SK-N-SH treated with all-trans-retinoic acid at 6 μM for 48 hours (cell line): Measurements from ENCODE around the gene OTOG.

Experiments used
- ATAC-seq: fragments of 200-7000 bp; cut with Tn5 transposase; 3 replicates; pipeline ENCODE4 v1.9.1; 2020; ENCODE audit warnings: mild to moderate bottlenecking, moderate library complexity
- ARNTL ChIP-seq: fragments of 450-650 bp; formaldehyde crosslinking; IDR thresholded peaks from 2 replicates; pipeline ENCODE4 v1.5.0; 2020; ENCODE audit warnings: low read depth, mild to moderate bottlenecking, moderate library complexity, borderline replicate concordance
- BACH2 ChIP-seq: fragments of 250-450 bp; sonication (Bioruptor Pico); IDR thresholded peaks from 2 replicates; pipeline ENCODE4 v1.9.0; 2021; ENCODE audit warnings: mild to moderate bottlenecking, borderline replicate concordance
- CSDC2 ChIP-seq: fragments of 250-450 bp; sonication (Bioruptor Pico); IDR thresholded peaks from 2 replicates; pipeline ENCODE4 v1.5.0; 2020; ENCODE audit warnings: mild to moderate bottlenecking, moderate library complexity
- CSRNP3 ChIP-seq: fragments of 250-450 bp; sonication (Bioruptor Pico); IDR thresholded peaks from 2 replicates; pipeline ENCODE4 v1.5.1; 2021; ENCODE audit warnings: mild to moderate bottlenecking, moderate library complexity
- ESRRG ChIP-seq: fragments of 250-450 bp; sonication (Bioruptor Pico); IDR thresholded peaks from 2 replicates; pipeline ENCODE4 v1.6.1; 2021; ENCODE audit warnings: mild to moderate bottlenecking
- GLIS3 ChIP-seq: fragments of 250-450 bp; sonication (Bioruptor Pico); IDR thresholded peaks from 2 replicates; pipeline ENCODE4 v1.5.0; 2020; ENCODE audit warnings: mild to moderate bottlenecking, moderate library complexity
- ISL1 ChIP-seq: fragments of 250-450 bp; sonication (Bioruptor Pico); IDR thresholded peaks from 2 replicates; pipeline ENCODE4 v2.1.2; 2022; ENCODE audit warnings: mild to moderate bottlenecking, moderate library complexity
- OSR1 ChIP-seq: fragments of 250-450 bp; sonication (Bioruptor Pico); IDR thresholded peaks from 2 replicates; pipeline ENCODE4 v1.8.0; 2022; ENCODE audit warnings: moderate library complexity, mild to moderate bottlenecking, inconsistent platforms
- PPARA ChIP-seq: fragments of 250-450 bp; sonication (Bioruptor Pico); IDR thresholded peaks from 2 replicates; pipeline ENCODE4 v1.5.0; 2020; ENCODE audit warnings: mild to moderate bottlenecking, borderline replicate concordance
- RARB ChIP-seq: fragments of 250-450 bp; sonication (Bioruptor Pico); IDR thresholded peaks from 2 replicates; pipeline ENCODE4 v1.8.0; 2021; ENCODE audit warnings: mild to moderate bottlenecking, moderate library complexity
- SNAI2 ChIP-seq: fragments of 250-450 bp; sonication (Bioruptor Pico); IDR thresholded peaks from 2 replicates; pipeline ENCODE4 v1.5.0; 2020; ENCODE audit warnings: mild to moderate bottlenecking, moderate library complexity
- TCF4 ChIP-seq: fragments of 250-450 bp; sonication (Bioruptor Pico); IDR thresholded peaks from 2 replicates; pipeline ENCODE4 v1.8.0; 2021; ENCODE audit warnings: mild to moderate bottlenecking, moderate library complexity, borderline replicate concordance
- ZC3H10 ChIP-seq: fragments of 250-450 bp; sonication (Bioruptor Pico); IDR thresholded peaks from 2 replicates; pipeline ENCODE4 v1.5.1; 2021; ENCODE audit warnings: mild to moderate bottlenecking, moderate library complexity
- ZFP30 ChIP-seq: fragments of 450-650 bp; formaldehyde crosslinking; IDR thresholded peaks from 2 replicates; pipeline ENCODE4 v1.5.0; 2022; ENCODE audit warnings: mild to moderate bottlenecking, moderate library complexity
- ZNF565 ChIP-seq: fragments of 450-650 bp; formaldehyde crosslinking; conservative IDR thresholded peaks from 2 replicates; pipeline ENCODE4 v1.5.0; 2020; ENCODE audit warnings: low read depth, mild to moderate bottlenecking, moderate library complexity
- ZNF8 ChIP-seq: fragments of 450-650 bp; formaldehyde crosslinking; IDR thresholded peaks from 2 replicates; pipeline ENCODE4 v1.5.0; 2020; ENCODE audit warnings: mild to moderate bottlenecking, moderate library complexity
- TF ChIP-seq, protein P1 (sequence below): fragments of 250-450 bp; sonication (Bioruptor Pico); IDR thresholded peaks from 2 replicates; pipeline ENCODE4 v1.8.0; 2020; ENCODE audit warnings: mild to moderate bottlenecking, moderate library complexity, borderline replicate concordance
- TF ChIP-seq, protein P2 (sequence below): fragments of 250-450 bp; sonication (Bioruptor Pico); IDR thresholded peaks from 2 replicates; pipeline ENCODE4 v1.5.1; 2020; ENCODE audit warnings: low read depth, mild to moderate bottlenecking, moderate library complexity
- TF ChIP-seq, protein P3 (sequence below): fragments of 250-450 bp; sonication (Bioruptor Pico); IDR thresholded peaks from 2 replicates; pipeline ENCODE4 v1.5.0; 2020; ENCODE audit warnings: mild to moderate bottlenecking, moderate library complexity
- TF ChIP-seq, protein P4 (sequence below): fragments of 250-450 bp; sonication (Bioruptor Pico); IDR thresholded peaks from 2 replicates; pipeline ENCODE4 v1.8.0; 2021; ENCODE audit warnings: low read depth, mild to moderate bottlenecking, moderate library complexity, borderline replicate concordance

Gene OTOG

DNA sequence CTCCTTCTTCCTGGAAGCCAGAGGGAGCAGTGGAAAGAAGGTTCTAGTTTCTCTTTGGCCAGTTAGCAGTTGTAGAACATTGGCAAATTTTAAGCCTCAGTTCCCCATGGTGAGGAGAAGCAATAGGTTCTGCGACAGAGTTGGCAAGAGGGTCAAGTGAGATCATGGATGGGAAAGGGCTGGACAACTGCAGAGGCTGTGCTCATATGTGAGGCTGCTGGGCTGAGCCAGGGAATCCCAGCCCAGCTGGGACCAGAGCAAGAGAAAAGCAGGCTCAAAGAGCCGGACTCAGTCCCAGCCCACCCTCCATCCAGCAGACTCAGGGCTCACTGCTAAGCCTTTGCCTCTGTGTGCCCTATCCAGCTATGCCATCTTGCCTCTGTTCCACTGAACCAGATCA lies 105.5 kb downstream of the OTOG start (continued):
- TF ChIP-seq CSDC2 (CRISPR knock-in tag) (no peak), ZC3H10 (CRISPR knock-in tag) (no peak), ZNF8 (CRISPR knock-in tag) (no peak)
- TF ChIP-seq, protein P1, sequence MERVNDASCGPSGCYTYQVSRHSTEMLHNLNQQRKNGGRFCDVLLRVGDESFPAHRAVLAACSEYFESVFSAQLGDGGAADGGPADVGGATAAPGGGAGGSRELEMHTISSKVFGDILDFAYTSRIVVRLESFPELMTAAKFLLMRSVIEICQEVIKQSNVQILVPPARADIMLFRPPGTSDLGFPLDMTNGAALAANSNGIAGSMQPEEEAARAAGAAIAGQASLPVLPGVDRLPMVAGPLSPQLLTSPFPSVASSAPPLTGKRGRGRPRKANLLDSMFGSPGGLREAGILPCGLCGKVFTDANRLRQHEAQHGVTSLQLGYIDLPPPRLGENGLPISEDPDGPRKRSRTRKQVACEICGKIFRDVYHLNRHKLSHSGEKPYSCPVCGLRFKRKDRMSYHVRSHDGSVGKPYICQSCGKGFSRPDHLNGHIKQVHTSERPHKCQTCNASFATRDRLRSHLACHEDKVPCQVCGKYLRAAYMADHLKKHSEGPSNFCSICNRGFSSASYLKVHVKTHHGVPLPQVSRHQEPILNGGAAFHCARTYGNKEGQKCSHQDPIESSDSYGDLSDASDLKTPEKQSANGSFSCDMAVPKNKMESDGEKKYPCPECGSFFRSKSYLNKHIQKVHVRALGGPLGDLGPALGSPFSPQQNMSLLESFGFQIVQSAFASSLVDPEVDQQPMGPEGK (CRISPR knock-in tag): no peak

- TF ChIP-seq CSRNP3 (CRISPR knock-in tag) (no peak), ZNF565 (CRISPR knock-in tag) (no peak), GLIS3 (CRISPR knock-in tag) (no peak), RARB (CRISPR knock-in tag) (no peak), ZFP30 (CRISPR knock-in tag) (no peak), OSR1 (CRISPR knock-in tag) (no peak), ZNF8 (CRISPR knock-in tag) (no peak), ISL1 (CRISPR knock-in tag) (no peak)
- TF ChIP-seq, protein P2, sequence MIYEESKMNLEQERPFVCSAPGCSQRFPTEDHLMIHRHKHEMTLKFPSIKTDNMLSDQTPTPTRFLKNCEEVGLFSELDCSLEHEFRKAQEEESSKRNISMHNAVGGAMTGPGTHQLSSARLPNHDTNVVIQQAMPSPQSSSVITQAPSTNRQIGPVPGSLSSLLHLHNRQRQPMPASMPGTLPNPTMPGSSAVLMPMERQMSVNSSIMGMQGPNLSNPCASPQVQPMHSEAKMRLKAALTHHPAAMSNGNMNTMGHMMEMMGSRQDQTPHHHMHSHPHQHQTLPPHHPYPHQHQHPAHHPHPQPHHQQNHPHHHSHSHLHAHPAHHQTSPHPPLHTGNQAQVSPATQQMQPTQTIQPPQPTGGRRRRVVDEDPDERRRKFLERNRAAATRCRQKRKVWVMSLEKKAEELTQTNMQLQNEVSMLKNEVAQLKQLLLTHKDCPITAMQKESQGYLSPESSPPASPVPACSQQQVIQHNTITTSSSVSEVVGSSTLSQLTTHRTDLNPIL (CRISPR knock-in tag): no peak
- TF ChIP-seq, protein P3, sequence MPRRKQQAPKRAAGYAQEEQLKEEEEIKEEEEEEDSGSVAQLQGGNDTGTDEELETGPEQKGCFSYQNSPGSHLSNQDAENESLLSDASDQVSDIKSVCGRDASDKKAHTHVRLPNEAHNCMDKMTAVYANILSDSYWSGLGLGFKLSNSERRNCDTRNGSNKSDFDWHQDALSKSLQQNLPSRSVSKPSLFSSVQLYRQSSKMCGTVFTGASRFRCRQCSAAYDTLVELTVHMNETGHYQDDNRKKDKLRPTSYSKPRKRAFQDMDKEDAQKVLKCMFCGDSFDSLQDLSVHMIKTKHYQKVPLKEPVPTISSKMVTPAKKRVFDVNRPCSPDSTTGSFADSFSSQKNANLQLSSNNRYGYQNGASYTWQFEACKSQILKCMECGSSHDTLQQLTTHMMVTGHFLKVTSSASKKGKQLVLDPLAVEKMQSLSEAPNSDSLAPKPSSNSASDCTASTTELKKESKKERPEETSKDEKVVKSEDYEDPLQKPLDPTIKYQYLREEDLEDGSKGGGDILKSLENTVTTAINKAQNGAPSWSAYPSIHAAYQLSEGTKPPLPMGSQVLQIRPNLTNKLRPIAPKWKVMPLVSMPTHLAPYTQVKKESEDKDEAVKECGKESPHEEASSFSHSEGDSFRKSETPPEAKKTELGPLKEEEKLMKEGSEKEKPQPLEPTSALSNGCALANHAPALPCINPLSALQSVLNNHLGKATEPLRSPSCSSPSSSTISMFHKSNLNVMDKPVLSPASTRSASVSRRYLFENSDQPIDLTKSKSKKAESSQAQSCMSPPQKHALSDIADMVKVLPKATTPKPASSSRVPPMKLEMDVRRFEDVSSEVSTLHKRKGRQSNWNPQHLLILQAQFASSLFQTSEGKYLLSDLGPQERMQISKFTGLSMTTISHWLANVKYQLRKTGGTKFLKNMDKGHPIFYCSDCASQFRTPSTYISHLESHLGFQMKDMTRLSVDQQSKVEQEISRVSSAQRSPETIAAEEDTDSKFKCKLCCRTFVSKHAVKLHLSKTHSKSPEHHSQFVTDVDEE (CRISPR knock-in tag): no peak
- TF ChIP-seq, protein P4, sequence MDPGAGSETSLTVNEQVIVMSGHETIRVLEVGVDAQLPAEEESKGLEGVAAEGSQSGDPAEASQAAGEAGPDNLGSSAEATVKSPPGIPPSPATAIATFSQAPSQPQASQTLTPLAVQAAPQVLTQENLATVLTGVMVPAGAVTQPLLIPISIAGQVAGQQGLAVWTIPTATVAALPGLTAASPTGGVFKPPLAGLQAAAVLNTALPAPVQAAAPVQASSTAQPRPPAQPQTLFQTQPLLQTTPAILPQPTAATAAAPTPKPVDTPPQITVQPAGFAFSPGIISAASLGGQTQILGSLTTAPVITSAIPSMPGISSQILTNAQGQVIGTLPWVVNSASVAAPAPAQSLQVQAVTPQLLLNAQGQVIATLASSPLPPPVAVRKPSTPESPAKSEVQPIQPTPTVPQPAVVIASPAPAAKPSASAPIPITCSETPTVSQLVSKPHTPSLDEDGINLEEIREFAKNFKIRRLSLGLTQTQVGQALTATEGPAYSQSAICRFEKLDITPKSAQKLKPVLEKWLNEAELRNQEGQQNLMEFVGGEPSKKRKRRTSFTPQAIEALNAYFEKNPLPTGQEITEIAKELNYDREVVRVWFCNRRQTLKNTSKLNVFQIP: no peak
- ATAC-seq: no peak
These were observed 106.6 kb downstream of the OTOG start for GRCh38 chr11:17653611-17654010.

GRCh38 chr11:17655682-17656081 lies 108.6 kb downstream of the OTOG start:
- TF ChIP-seq, protein P2 (CRISPR knock-in tag): no peak
- TF ChIP-seq RARB (CRISPR knock-in tag) (no peak), ESRRG (CRISPR knock-in tag) (no peak), ARNTL (CRISPR knock-in tag) (no peak), ZFP30 (CRISPR knock-in tag) (no peak), BACH2 (CRISPR knock-in tag) (no peak), TCF4 (CRISPR knock-in tag) (no peak), SNAI2 (no peak), ZNF565 (CRISPR knock-in tag) (no peak), ZC3H10 (CRISPR knock-in tag) (no peak), GLIS3 (CRISPR knock-in tag) (no peak), PPARA (CRISPR knock-in tag) (no peak)
- TF ChIP-seq, protein P4: no peak
- TF ChIP-seq, protein P3 (CRISPR knock-in tag): no peak
- TF ChIP-seq, protein P1 (CRISPR knock-in tag): no peak
- no peak for ATAC-seq
